BLaER1 treated with 17β-estradiol and CSF1 and Interleukin-3, amounts not matched to agents 10 nM and 100 nM (cell line): ENCODE measurements around the gene IL20.

Experiments used
- H3K27ac ChIP-seq, 11 experiments: shearing (Covaris generic); formaldehyde crosslinking; 2 replicates each; pipeline ENCODE4 v1.8.1; 2022
- H3K27me3 ChIP-seq, 11 experiments: shearing (Covaris generic); formaldehyde crosslinking; 2 replicates each; pipeline ENCODE4 v1.8.1; 2022
- H3K36me3 ChIP-seq, 11 experiments: shearing (Covaris generic); formaldehyde crosslinking; 2 replicates each; pipeline ENCODE4 v1.8.1; 2022
- H3K4me1 ChIP-seq, 10 experiments: shearing (Covaris generic); formaldehyde crosslinking; 2 replicates each; pipeline ENCODE4 v1.8.1; 2022
- H3K4me2 ChIP-seq, 11 experiments: shearing (Covaris generic); formaldehyde crosslinking; 2 replicates each; pipeline ENCODE4 v1.8.1; 2022
- H3K4me3 ChIP-seq, 10 experiments: shearing (Covaris generic); formaldehyde crosslinking; 2 replicates each; pipeline ENCODE4 v1.8.1; 2022
- H3K9ac ChIP-seq, 11 experiments: shearing (Covaris generic); formaldehyde crosslinking; 2 replicates each; pipeline ENCODE4 v1.8.1; 2022
- H3K9me3 ChIP-seq, 11 experiments: shearing (Covaris generic); formaldehyde crosslinking; replicated peaks in 1 of 11; 2 replicates each; pipeline ENCODE4 v1.8.1; 2022
- H4K20me1 ChIP-seq, 11 experiments: shearing (Covaris generic); formaldehyde crosslinking; 2 replicates each; pipeline ENCODE4 v1.8.1; 2022
- Cebpa-rat ChIP-seq, 11 experiments: shearing (Covaris generic); IDR thresholded peaks; 2 replicates each; pipeline ENCODE4 v1.8.1; 2022

Gene IL20

DNA sequence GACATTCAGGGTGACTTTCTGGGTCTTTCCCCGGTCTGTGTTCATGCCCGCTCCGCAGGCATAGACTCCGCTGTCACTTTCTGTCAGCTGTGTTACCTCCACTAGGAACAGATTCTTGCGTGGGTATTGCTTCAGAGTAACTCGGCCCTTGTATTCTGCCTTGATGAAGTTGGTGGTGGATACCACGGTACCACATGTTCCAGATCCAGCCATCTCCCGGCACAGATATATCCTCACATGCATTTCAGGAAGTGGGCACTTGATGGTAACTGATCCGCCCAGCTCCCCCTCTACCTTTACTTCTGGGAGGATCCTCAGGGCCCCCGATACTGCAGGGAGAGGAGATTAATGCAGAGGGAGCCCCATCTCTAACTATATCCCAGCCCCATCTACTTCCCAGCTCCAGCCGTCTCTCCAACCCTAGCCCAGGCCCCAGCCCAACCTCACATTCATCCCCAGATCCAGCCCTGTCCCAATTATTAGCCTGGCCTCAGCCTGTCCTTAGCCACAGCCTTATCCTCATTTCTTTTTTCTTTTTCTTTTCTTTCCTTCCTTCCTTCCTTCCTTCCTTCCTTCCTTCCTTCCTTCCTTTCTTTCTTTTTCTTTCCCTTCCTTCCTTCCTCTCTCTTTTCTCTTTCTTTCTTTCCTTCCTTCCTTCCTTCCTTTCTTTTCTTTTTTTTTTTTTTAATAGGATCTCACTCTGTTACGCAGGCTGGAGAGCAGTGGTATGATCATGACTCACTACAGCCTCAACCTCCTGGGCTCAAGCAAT, 48.5 kb downstream of the IL20 start:
- Histone ChIP-seq H3K4me1 (peaks cover 79 to 89% (median 86%) of the 10 kb centered on the region in 10 experiments), H3K4me2 (peak overlapping the region; percentile 23 to 97 (median 76); a peak in 21 of 22 replicates), H3K9me3 (no peaks in the 10 kb centered on the region), H4K20me1 (peaks cover 0 to 46% (median 22%) of the 10 kb centered on the region in 11 experiments; a peak in 18 of 22 replicates), H3K4me3 (no peak overlapping the region), H3K36me3 (peaks cover 5 to 84% (median 31%) of the 10 kb centered on the region in 11 experiments; a peak in 17 of 22 replicates), H3K27me3 (peaks cover 19 to 21% (median 21%) of the 10 kb centered on the region in 11 experiments), H3K9ac (0 out of 22 replicates have a peak overlapping the region, but pooled peaks of 3 of the 11 experiments have one; percentile 4 to 28 (median 20)), H3K27ac (peak overlapping the region in 8 of 11 experiments; percentile 19 to 50 (median 40); a peak in 13 of 22 replicates)
- no peak for TF ChIP-seq Cebpa-rat (IDR thresholded peaks at IDR 0.05)

DNA sequence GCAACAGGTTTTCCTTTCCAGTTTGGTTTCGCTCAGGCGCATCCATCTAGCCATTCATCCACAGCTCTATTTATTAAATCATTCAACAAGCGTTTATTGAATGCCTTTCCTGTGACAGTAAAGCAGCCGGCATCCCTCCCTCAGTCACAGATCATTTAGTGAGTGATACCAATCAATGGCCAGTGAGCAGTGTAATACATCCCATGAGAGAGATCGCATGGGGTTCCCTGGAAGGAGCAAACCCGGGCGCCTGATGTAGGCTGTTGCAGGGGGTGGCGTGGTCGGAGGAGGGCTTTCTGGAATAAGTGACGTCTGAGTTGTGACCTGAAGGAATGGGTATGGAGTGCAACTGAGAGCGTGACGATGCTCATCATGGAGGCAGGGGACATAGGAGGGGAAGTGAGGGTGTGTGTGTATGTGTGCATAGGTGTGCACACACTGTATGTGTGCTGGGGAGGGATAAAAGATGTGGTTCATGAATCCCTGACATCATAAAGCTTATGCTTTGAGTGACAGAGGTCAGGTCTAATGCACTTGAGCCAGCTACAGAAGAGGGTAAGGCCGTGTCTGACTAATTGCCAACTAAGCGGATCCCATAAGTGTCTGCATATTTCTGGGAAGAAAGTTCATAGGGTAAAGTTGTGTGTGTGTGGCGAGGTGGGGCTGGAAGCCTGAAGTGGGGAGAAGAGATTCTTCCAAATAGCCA, 49.8 kb downstream of the IL20 start:
- peak overlapping the region in 2 of 11 experiments; percentile 6 to 44; a peak in 2 of 22 replicates for H3K9ac ChIP-seq
- H3K36me3 ChIP-seq: peaks cover 5 to 77% (median 21%) of the 10 kb centered on the region in 11 experiments; a peak in 16 of 22 replicates
- H3K27me3 ChIP-seq: peaks cover 7 to 9% (median 8%) of the 10 kb centered on the region in 11 experiments
- peaks cover 0 to 36% (median 9%) of the 10 kb centered on the region in 11 experiments; a peak in 15 of 22 replicates for H4K20me1 ChIP-seq
- peaks cover 80 to 90% (median 86%) of the 10 kb centered on the region in 10 experiments for H3K4me1 ChIP-seq
- H3K27ac ChIP-seq: peak overlapping the region in 7 of 11 experiments; percentile 22 to 49 (median 39); a peak in 9 of 22 replicates
- no peak overlapping the region for H3K4me3 ChIP-seq
- no peaks in the 10 kb centered on the region; a peak in 2 of 22 replicates for H3K9me3 ChIP-seq
- no peak; a peak in 1 of 22 replicates for TF ChIP-seq Cebpa-rat (IDR thresholded peaks at IDR 0.05)
- peak overlapping the region; percentile 43 to 97 (median 76) for H3K4me2 ChIP-seq

DNA sequence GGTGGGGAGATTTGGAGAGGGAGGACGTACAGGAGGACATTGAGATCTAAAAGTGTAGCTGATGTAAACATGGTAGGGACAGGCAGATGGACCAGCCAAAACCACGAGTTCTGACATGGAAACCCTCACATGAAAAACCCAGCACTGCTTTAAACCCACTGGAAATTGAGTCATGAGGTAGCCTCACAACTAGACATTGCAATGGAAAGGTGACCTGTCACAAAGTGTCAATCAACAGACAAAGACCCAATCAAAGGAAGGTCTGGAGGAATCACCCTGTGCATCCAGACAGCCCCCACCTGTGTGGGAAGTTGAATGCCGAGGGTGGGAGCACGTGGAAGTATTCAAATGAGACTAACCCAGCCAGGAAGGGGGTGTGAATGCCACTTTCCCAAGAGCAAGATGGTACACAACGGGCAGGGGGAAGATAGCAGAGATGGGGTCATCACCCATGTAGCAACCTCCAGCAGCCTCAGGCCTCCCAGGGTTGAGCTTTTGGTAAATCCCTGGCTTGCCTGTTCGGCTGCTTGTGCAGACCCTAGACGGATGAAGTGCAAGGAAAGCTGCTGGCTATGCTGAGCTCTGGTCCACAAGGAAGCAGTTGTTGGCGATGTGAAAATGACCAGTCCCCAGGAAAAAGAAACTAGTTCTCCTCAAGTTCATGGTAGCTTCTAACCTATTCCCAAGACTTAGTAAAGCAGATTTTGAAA, 50.7 kb downstream of the IL20 start:
- Histone ChIP-seq H3K9me3 (no peaks in the 10 kb centered on the region; a peak in 2 of 22 replicates), H3K9ac (no peak overlapping the region), H3K27me3 (no peaks in the 10 kb centered on the region), H3K27ac (peak overlapping the region in 3 of 11 experiments; percentile 8 to 28 (median 9); a peak in 2 of 22 replicates), H3K36me3 (peaks cover 4 to 70% (median 17%) of the 10 kb centered on the region in 11 experiments; a peak in 15 of 22 replicates), H3K4me3 (no peak overlapping the region; a peak in 1 of 20 replicates), H3K4me2 (peak overlapping the region; percentile 46 to 97 (median 83)), H4K20me1 (peaks cover 0 to 27% (median 3%) of the 10 kb centered on the region in 11 experiments; a peak in 6 of 22 replicates), H3K4me1 (peaks cover 90 to 98% (median 96%) of the 10 kb centered on the region in 10 experiments)
- no peak for TF ChIP-seq Cebpa-rat (IDR thresholded peaks at IDR 0.05)

DNA sequence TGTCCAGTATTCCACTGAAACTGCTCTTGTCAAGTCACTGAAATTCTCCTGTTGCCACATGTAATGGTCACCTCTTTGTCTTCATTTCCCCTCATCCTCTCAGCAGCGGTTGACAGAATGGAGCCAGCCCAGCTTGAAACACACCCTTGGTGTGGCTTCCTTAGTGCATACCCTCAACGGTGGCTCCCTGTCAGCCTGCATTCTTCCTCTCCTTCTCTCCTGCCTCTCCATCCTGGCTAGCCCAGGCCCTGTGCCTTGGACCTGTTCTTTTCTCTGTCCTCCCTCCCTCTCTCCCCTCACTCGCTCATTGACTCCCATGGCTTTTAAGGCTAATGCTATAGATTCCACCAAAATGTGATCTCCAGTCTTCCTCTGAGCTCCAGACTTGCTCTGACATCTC, 52.7 kb downstream of the IL20 start:
- Histone ChIP-seq H3K4me1 (peaks cover 98 to 99% (median 99%) of the 10 kb centered on the region in 10 experiments), H3K4me2 (peak overlapping the region; percentile 83 to 97 (median 92)), H3K4me3 (peak overlapping the region in 3 of 10 experiments; percentile 28 to 57 (median 41); a peak in 3 of 20 replicates), H3K27ac (peak overlapping the region in 9 of 11 experiments; percentile 21 to 98 (median 97); a peak in 17 of 22 replicates), H4K20me1 (peaks cover 0 to 11% (median 0%) of the 10 kb centered on the region in 11 experiments; a peak in 2 of 22 replicates), H3K27me3 (no peaks in the 10 kb centered on the region), H3K36me3 (peaks cover 0 to 55% (median 7%) of the 10 kb centered on the region in 11 experiments; a peak in 10 of 22 replicates), H3K9ac (peak overlapping the region in 8 of 11 experiments; percentile 3 to 57 (median 19); a peak in 9 of 22 replicates), H3K9me3 (no peaks in the 10 kb centered on the region; a peak in 2 of 22 replicates)
- TF ChIP-seq Cebpa-rat (IDR thresholded peaks at IDR 0.05): no peak
